Measurements from ENCODE around the gene PRRT1B.

Gene PRRT1B

GRCh38 chr9:131587331-131587730, 42.0 kb downstream of the PRRT1B start:
- Histone ChIP-seq H3K4me3 (no peak overlapping the region), H3K36me3 (peaks cover 67% of the 10 kb centered on the region), H3K9ac (no peak overlapping the region), H3K27me3 (no peaks in the 10 kb centered on the region), H3K27ac (no peak overlapping the region), H3K4me1 (peaks cover 89% of the 10 kb centered on the region), H4K20me1 (peaks cover 87% of the 10 kb centered on the region), H3K9me3 (no peaks in the 10 kb centered on the region), H3K4me2 (no peak overlapping the region)
- no peak for TF ChIP-seq Cebpa-rat (IDR thresholded peaks at IDR 0.05)

GRCh38 chr9:131587906-131588305, 42.6 kb downstream of the PRRT1B start:
- TF ChIP-seq Cebpa-rat (IDR thresholded peaks at IDR 0.05) = no peak
- Histone ChIP-seq H3K4me1 (peaks cover 89% of the 10 kb centered on the region), H3K4me2 (no peak overlapping the region), H4K20me1 (peaks cover 87% of the 10 kb centered on the region), H3K27me3 (no peaks in the 10 kb centered on the region), H3K9me3 (no peaks in the 10 kb centered on the region), H3K9ac (no peak overlapping the region), H3K4me3 (no peak overlapping the region), H3K36me3 (peaks cover 61% of the 10 kb centered on the region), H3K27ac (0 out of 2 replicates have a peak overlapping the region, but pooled peaks have one; percentile 13)

GRCh38 chr9:131588396-131588795, 43.1 kb downstream of the PRRT1B start:
- no peak overlapping the region for H3K9ac ChIP-seq
- H3K27ac ChIP-seq = 0 out of 2 replicates have a peak overlapping the region, but pooled peaks have one; percentile 13
- peaks cover 91% of the 10 kb centered on the region for H3K4me1 ChIP-seq
- H3K27me3 ChIP-seq = no peaks in the 10 kb centered on the region
- H3K9me3 ChIP-seq = no peaks in the 10 kb centered on the region
- TF ChIP-seq Cebpa-rat (IDR thresholded peaks at IDR 0.05) = no peak
- no peak overlapping the region for H3K4me3 ChIP-seq
- peaks cover 56% of the 10 kb centered on the region for H3K36me3 ChIP-seq
- H3K4me2 ChIP-seq = no peak overlapping the region
- peaks cover 87% of the 10 kb centered on the region for H4K20me1 ChIP-seq

GRCh38 chr9:131589124-131589711, 43.9 kb downstream of the PRRT1B start:
- H3K36me3 ChIP-seq = peaks cover 53% of the 10 kb centered on the region
- peaks cover 90% of the 10 kb centered on the region for H4K20me1 ChIP-seq
- H3K4me1 ChIP-seq = peaks cover 91% of the 10 kb centered on the region
- no peak overlapping the region for H3K27ac ChIP-seq
- no peaks in the 10 kb centered on the region for H3K9me3 ChIP-seq
- TF ChIP-seq Cebpa-rat (IDR thresholded peaks at IDR 0.05) = no peak
- peak overlapping the region; percentile 73; the same call in 1 of the 2 replicates for H3K4me2 ChIP-seq
- H3K27me3 ChIP-seq = no peaks in the 10 kb centered on the region
- H3K9ac ChIP-seq = no peak overlapping the region
- no peak overlapping the region for H3K4me3 ChIP-seq

- Histone ChIP-seq H4K20me1 (peaks cover 90% of the 10 kb centered on the region), H3K36me3 (peaks cover 53% of the 10 kb centered on the region), H3K27me3 (no peaks in the 10 kb centered on the region), H3K4me2 (peak overlapping the region; percentile 73), H3K4me3 (no peak overlapping the region), H3K27ac (no peak overlapping the region), H3K4me1 (peaks cover 91% of the 10 kb centered on the region), H3K9ac (0 out of 2 replicates have a peak overlapping the region, but pooled peaks have one; percentile 7), H3K9me3 (no peaks in the 10 kb centered on the region)
- TF ChIP-seq Cebpa-rat (IDR thresholded peaks at IDR 0.05) = no peak
Measured at GRCh38 chr9:131589993-131590392, 44.7 kb downstream of the PRRT1B start.

- TF ChIP-seq Cebpa-rat (IDR thresholded peaks at IDR 0.05) = no peak
- Histone ChIP-seq H3K4me2 (peak overlapping the region; percentile 73), H3K36me3 (peaks cover 53% of the 10 kb centered on the region), H4K20me1 (peaks cover 90% of the 10 kb centered on the region), H3K27ac (peak overlapping the region; percentile 28; the same call in 1 of the 2 replicates), H3K27me3 (no peaks in the 10 kb centered on the region), H3K4me3 (no peak overlapping the region), H3K9ac (peak overlapping the region; percentile 7; the same call in 1 of the 2 replicates), H3K4me1 (peaks cover 91% of the 10 kb centered on the region), H3K9me3 (no peaks in the 10 kb centered on the region)
Measured at GRCh38 chr9:131590449-131590848, 45.1 kb downstream of the PRRT1B start.

- Histone ChIP-seq H3K36me3 (peaks cover 58% of the 10 kb centered on the region), H3K4me1 (peaks cover 91% of the 10 kb centered on the region), H4K20me1 (peaks cover 91% of the 10 kb centered on the region), H3K27ac (peak overlapping the region; percentile 50; the same call in 1 of the 2 replicates), H3K27me3 (no peaks in the 10 kb centered on the region), H3K9ac (peak overlapping the region; percentile 32; the same call in 1 of the 2 replicates), H3K4me2 (peak overlapping the region; percentile 73), H3K4me3 (no peak overlapping the region), H3K9me3 (no peaks in the 10 kb centered on the region)
- no peak for TF ChIP-seq Cebpa-rat (IDR thresholded peaks at IDR 0.05)
Measured at GRCh38 chr9:131590907-131591844, 45.9 kb downstream of the PRRT1B start.

GRCh38 chr9:131591845-131592208, 46.5 kb downstream of the PRRT1B start:
- H3K4me1 ChIP-seq = peaks cover 97% of the 10 kb centered on the region
- H3K36me3 ChIP-seq = peaks cover 65% of the 10 kb centered on the region
- H3K27ac ChIP-seq = peak overlapping the region; percentile 50; the same call in 1 of the 2 replicates

GRCh38 chr9:131593091-131593820, 47.9 kb downstream of the PRRT1B start:
- Histone ChIP-seq H3K9me3 (no peaks in the 10 kb centered on the region), H3K36me3 (peaks cover 68% of the 10 kb centered on the region), H3K9ac (no peak overlapping the region; the same call in 1 of the 2 replicates), H3K4me1 (peaks cover 85% of the 10 kb centered on the region), H3K27me3 (no peaks in the 10 kb centered on the region), H3K4me3 (no peak overlapping the region), H4K20me1 (peaks cover 100% of the 10 kb centered on the region), H3K4me2 (peak overlapping the region; percentile 73), H3K27ac (no peak overlapping the region; the same call in 1 of the 2 replicates)
- TF ChIP-seq Cebpa-rat (IDR thresholded peaks at IDR 0.05) = no peak

More at GRCh38 chr9:131591845-131592208, 46.5 kb downstream of the PRRT1B start:
- H3K27me3 ChIP-seq = no peaks in the 10 kb centered on the region
- H3K4me2 ChIP-seq = peak overlapping the region; percentile 73
- no peaks in the 10 kb centered on the region for H3K9me3 ChIP-seq
- no peak overlapping the region for H3K4me3 ChIP-seq
- no peak for TF ChIP-seq Cebpa-rat (IDR thresholded peaks at IDR 0.05)
- H4K20me1 ChIP-seq = peaks cover 97% of the 10 kb centered on the region
- H3K9ac ChIP-seq = peak overlapping the region; percentile 32; the same call in 1 of the 2 replicates
